NCI-H2107 treated with DMSO at 0.1 percent for 48 hours (cell line): Measurements from ENCODE around the gene STIP1.

ENCODE experiments used
- DNase-seq: peaks from one replicate; lab custom pipeline; 2025; ENCODE audit not compliant: unreplicated experiment; lab: John Stamatoyannopoulos, UW

Gene STIP1

GRCh38 chr11:64220798-64221197 is 34.8 kb downstream of the STIP1 start:
- DNase-seq = no peak

- DNase-seq = no peak
Measured at GRCh38 chr11:64222651-64223000, 36.7 kb downstream of the STIP1 start.

DNA sequence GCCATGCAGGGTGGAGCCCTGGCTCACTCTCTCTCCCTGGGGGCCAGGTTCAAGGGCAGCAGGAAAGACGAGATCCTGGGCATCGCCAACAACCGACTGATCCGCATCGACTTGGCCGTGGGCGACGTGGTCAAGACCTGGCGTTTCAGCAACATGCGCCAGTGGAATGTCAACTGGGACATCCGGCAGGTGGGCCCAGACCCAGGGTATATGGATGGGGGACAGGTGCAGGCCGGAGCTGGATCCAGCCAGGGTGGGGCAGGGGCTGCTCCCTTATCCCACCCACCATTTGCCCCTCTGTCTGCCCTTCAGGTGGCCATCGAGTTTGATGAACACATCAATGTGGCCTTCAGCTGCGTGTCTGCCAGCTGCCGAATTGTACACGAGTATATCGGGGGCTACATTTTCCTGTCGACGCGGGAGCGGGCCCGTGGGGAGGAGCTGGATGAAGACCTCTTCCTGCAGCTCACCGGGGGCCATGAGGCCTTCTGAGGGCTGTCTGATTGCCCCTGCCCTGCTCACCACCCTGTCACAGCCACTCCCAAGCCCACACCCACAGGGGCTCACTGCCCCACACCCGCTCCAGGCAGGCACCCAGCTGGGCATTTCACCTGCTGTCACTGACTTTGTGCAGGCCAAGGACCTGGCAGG is 37.2 kb downstream of the STIP1 start:
- DNase-seq = no peak

DNA sequence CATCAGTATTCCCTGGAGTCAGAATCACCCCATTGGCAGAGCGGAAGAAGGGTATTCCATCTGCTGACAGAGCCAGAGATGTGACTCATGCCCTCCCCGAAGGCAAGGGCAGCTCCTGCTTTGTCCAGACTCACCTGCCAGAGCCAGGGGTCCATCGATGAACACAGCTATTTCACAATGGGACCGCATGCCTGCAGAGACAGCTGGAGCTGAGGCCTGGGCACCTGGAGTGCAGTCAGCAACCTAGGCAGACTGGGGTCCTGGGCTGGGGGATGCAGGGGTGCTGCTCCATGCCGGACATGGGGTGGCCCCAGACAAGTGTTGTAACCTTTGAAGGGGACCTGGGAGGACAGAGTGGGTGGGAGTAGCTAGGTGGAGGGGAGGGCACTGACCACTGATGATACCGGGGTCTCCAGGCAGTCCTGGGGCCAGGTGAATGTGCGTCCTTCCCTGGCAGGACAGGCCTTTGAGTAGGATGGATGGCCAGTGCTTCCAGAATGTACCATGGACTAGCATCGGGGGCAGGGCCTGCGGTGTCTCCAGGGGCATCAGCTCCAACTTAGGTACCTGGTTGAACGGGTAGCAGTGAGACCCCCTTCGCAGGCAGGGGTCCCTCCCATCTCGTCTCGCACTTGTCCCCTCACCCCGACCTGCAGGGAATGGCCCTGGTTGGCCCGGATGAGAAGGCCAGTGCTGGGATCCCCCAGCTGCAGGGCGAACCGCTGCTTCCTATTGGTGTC is 38.4 kb downstream of the STIP1 start:
- DNase-seq = no peak

- no peak for DNase-seq
Measured at GRCh38 chr11:64224891-64225607, 39.1 kb downstream of the STIP1 start.

GRCh38 chr11:64225608-64226506 is 39.9 kb downstream of the STIP1 start, which contains the start of the genes NUDT22 and TRPT1:
Gene NUDT22 (plus strand): TSS chr11:64226274. CDS start chr11:64226653, 379 bp downstream.
Gene TRPT1 (minus strand): TSS chr11:64226186. CDS start chr11:64225860, 326 bp downstream.
- DNase-seq = peak; percentile 62

- no peak for DNase-seq
Measured at GRCh38 chr11:64226507-64227051, 40.6 kb downstream of the STIP1 start.

GRCh38 chr11:64227405-64227956 is 41.5 kb downstream of the STIP1 start:
- DNase-seq = no peak

DNA sequence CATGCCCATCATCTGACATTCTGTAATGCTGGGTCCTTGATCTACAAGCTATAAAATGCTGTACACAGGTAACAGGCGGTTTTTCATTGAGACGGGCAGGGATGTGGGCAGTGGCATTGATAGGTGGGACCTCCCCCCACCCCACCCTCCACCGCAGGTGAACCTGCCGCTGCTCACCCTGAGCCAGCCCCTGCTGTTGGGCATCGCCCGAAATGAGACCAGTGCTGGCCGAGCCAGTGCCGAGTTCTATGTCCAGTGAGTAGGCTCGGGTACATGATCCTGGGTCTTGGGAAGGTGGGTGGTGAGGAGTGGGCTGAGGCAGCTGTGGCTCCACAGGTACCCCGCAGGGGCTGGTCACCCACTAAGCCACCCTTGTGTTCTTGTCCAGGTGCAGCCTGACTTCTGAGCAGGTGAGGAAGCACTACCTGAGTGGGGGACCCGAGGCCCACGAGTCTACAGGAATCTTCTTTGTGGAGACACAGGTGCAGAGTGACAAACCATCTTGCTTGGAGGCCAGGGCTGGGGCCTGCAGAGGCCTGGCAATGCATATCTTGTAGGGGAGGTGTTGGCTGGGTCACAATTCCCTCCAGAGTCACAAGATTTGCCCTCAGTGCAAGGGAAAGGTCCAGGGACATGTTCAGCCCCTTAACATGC is 43.2 kb downstream of the STIP1 start:
- no peak for DNase-seq

GRCh38 chr11:64229744-64230170 is 43.8 kb downstream of the STIP1 start:
- no peak for DNase-seq

GRCh38 chr11:64230171-64230984 is 44.4 kb downstream of the STIP1 start, which contains the start of gene DNAJC4:
Gene DNAJC4 (plus strand): TSS chr11:64230548. CDS start chr11:64230855, 307 bp downstream.
- DNase-seq = peak; percentile 90

GRCh38 chr11:64230985-64231365 is 45.0 kb downstream of the STIP1 start:
- no peak for DNase-seq

- DNase-seq = no peak
Measured at GRCh38 chr11:64231546-64231945, 45.6 kb downstream of the STIP1 start.

GRCh38 chr11:64232182-64232966 is 46.4 kb downstream of the STIP1 start:
- no peak for DNase-seq

DNA sequence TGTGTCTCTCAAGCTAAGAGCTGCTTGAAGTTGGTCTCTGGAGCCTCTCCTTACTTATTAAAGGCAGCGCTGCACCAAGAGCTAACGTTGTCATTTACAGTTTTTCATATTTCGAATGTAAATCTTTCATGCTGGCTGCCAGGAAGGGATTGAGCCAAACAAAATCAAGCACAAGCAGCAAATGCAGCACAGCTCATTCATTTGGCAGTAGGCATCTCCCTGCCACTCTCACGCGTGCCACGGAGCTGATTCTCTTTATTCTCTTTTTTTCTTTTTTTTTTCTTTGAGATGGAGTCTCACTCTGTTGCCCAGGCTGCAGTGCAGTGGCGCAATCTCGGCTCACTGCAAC is 47.0 kb downstream of the STIP1 start:
- DNase-seq = no peak

DNA sequence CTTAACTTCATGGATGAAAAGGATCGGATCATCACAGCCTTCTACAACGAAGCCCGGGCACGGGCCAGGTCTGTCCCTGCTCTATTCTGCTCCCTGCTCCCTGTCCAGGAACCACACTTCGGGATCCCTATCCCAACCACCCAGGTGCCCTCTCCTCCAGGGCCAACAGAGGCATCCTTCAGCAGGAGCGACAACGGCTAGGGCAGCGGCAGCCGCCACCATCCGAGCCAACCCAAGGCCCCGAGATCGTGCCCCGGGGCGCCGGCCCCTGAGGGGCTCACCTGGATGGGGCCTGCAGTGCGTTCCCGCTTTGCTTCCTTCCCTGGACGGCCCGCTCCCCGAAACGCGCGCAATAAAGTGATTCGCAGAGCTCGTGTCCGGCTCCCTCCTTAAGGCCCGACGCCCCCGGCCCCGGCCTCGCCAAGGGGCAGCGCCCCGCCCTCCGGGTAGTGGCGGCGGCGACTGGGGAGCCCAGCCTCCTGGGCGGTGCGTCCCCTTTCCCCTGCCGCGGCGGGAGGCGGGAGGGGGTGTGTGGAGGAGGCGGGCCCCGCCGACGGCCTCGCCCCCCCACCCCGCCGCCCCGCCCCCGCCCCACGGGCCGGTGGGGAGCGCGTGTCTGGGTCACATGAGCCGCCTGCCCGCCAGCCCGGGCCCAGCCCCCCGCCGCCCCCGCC is 48.1 kb downstream of the STIP1 start, which contains the start of gene VEGFB:
Gene VEGFB, plus strand, starts transcription at position 672 of the 674 bp plus-strand sequence. CDS start 250 bp downstream, outside the sequence.
- DNase-seq = no peak

DNA sequence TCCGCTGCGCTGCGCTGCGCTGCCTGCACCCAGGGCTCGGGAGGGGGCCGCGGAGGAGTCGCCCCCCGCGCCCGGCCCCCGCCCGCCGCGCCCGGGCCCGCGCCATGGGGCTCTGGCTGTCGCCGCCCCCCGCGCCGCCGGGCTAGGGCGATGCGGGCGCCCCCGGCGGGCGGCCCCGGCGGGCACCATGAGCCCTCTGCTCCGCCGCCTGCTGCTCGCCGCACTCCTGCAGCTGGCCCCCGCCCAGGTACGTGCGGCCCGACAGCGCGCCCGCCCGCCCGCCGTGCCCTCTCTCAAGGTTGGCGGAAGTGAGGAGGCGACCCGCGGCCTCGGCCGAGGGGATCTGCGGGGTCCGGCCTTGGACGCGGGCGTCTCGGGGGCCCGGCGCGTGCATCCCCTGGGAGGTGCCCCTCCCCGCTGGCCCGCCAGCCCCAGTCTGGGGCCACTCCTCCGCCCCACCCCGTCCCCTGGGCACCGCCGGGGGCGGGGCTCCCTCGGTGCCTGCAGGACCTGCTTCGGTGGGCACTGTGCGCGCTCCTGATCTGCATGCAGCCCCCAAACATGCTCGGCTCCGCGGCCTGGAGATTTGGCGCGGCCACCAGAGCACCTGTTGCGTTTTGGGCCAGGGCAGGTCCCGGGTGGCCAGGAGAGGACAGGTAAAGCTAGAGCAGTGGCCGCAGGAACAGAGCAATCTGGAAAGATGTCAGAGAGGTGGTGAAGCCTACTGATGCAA is 48.8 kb downstream of the STIP1 start:
- no peak for DNase-seq
